ENCODE results near the gene THEMIS2.
"Not testable (repeated sequence)": the region's sequence is repeated elsewhere in the genome, so short reads cannot be mapped to it uniquely, and the experiment has no call there.

Gene THEMIS2

DNA sequence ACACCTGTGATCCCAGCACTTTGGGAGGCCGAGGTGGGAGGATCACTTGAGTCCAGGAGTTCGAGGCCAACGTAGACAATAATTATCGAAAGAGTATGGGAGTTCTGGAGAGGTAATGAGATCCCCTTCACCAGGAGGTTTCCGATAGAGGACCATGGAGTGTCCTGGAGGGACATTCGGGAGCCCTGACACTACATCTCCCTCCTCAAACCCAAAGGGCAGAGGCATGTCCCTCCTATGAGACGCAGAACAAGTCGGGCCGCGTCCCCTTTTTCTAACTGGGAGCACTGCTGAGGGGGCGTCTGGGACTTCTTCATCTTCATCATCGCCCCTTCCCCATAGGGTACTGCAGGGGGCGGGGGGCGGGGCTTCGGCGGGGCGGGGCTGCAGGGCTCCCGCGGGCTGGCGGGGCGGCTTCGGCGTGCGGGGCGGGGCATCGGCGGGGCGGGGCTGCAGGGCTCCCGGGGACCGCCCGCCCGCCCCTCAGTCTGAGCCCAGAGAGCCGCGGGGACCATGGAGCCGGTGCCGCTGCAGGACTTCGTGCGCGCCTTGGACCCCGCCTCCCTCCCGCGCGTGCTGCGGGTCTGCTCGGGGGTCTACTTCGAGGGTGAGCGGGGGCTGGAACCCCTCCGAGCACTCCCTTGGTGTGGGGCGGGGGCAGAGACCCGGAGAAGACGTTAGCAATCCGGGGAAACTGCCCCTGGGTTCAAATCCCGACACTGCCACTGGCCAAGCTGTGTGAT, at the start of gene THEMIS2:
TSS of gene THEMIS2 (plus strand) at position 486 of the 743 bp plus-strand sequence. CDS start at position 514, 28 bp downstream.
- DNase-seq (ENCODE audit: low read depth), result peak; percentile 80

DNA sequence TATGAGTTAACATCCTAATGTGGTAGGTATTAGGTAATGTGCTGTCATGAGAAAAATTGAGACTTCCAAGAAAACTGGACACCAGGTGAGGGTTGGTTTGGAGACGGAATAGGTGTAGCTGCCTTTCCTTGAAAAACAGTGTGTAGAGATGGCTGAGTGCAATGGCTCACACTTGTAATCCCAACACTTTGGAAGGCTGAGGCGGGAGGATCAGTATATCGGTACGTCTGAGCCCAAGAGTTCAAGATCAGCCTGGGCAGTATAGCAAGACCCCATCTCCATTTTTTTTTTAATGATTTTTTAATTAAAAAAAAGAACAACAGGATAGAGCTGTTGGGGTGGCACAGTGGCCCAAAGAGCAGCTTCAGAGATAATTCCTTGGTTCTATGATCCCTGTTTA, 48.6 kb upstream of the THEMIS2 start:
- no peak for DNase-seq (ENCODE audit: low read depth)

DNA sequence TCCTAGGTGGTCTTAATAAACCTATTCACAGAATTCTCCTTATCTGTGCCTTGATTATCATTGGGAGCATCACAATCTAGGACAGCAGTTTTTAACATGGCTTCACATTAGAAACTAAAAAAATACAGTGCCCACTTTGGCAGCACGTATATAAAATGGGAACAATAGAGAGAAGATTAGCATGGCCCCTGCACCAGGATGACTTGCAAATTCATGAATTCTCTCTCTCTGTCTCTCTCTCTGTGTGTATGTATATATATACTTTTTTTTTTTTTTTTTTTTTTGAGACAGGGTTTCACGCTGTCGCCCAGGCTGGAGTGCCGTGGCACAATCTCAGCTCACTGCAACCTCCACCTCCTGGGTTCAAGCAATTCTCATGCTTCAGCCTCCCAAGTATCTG, 47.9 kb upstream of the THEMIS2 start:
- no peak for DNase-seq (ENCODE audit: low read depth)

DNA sequence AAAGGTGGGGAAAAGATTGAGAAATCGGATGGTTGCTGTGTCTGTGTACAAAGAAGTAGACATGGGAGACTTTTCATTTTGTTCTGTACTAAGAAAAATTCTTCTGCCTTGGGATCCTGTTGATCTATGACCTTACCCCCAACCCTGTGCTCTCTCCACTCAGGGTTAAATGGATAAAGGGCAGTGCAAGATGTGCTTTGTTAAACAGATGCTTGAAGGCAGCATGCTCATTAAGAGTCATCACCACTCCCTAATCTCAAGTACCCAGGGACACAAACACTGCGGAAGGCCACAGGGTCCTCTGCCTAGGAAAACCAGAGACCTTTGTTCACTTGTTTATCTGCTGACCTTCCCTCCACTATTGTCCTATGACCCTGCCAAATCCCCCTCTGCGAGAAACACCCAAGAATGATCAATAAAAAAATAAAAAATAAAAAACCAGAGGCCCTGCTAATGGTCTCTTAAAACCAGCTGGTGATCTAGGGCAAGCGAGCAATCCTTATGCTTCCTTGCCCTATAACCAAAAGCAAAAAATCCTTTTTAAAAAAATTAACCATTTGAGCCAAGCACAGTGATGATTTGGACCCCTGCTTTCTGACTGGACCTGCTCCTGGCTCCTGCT, 42.9 kb upstream of the THEMIS2 start:
- DNase-seq (ENCODE audit: low read depth), result not testable (repeated sequence)

DNA sequence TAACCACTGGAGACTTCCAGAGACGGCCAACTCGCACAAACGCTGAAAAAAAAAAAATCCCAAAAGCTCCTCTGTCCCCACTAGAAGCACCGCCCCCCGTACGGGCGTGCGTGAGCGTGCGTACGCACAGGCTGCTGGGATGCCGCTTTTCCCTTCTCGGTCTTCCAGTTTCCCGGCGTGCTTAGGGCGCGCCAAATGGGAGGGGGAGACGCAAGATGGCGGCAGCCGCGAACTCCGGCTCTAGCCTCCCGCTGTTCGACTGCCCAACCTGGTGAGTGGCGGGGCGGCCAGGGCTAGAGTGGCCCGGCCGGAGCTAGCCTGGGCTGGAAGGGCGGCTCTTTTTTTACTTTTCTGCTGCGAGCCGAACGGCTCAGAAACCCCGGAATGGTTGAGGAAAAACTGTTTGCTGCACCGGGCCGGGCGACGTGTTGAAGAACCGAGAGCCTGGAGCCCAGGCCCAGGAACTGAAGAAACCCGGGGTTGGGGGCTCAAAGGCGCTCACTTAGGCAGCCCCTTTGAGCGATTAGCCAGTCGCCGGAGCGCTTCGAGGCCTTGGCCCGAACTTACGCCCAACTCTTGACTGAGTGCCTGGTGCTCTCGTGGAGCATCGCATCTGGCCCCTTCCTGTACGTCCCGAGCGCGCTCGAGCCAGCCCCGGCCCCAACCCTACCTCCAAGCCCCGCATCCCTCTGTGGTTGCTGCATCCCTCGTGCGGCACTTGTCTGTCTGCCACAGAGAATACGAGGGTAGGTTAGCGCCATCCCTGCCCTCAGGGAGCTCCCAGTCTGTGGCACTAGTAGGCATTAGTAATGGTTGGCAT, 41.5 kb upstream of the THEMIS2 start, which contains the start of gene PPP1R8:
TSS of gene PPP1R8 (plus strand) at position 162 of the 820 bp plus-strand sequence. CDS start at position 216, 54 bp downstream.
- DNase-seq (ENCODE audit: low read depth), result peak; percentile 91

DNA sequence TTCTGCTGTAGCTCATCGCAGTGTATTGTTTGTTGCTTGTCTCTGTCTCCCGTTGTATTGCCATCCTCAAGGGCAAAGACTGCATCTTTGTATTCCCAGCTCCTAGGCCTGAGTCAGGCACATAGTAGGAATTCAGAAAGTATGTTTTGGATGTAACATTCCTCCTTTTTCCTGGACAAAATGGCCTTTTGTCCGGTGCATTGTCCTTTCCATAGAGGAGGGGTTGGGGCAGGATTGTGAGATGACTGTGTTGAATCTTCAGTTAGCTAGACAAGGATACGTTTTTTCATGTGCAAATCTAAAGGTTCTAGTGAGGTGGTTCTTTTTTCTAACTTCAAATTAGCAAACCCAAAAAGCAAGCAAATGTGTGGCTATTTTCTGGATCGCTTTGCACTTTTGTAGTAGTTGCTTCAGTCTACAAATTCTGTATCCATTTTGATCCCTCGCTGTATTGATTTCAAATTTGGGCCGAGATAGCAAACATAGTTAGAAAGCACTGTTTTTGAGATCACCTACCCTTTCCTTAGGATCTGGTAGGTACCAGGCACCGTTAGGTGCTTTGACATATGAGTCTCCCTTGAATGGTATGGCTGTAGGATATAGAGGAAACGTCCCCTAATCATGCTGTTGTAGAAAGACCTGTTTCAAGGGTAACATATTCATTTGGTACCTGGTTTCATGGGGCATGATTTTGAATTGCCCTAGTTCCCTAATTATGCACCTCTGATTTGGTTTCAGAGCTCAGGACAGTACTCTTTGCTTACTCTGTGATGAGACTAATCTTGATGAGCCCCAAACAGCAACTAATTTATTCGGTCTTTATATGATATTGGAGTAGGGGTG, 40.6 kb upstream of the THEMIS2 start:
- no peak for DNase-seq (ENCODE audit: low read depth)

DNA sequence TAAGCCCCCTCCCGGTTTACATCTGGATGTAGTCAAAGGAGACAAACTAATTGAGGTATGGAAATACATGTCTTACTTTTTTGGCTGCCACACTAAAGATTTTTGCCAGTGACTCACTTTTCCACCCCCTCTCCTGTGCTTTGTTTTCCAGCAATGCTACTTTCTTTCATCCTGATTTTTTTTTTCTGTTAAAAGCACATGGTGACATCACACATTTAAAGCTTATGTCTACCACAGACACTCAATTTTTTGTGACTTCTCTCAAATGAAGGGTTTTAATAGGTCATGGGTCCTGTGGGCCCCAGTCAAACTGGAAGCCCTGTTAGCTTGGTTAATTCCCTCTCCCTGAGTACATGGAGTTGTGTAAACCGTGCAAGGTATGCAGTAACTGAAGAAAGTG, 39.6 kb upstream of the THEMIS2 start:
- DNase-seq (ENCODE audit: low read depth), result no peak

DNA sequence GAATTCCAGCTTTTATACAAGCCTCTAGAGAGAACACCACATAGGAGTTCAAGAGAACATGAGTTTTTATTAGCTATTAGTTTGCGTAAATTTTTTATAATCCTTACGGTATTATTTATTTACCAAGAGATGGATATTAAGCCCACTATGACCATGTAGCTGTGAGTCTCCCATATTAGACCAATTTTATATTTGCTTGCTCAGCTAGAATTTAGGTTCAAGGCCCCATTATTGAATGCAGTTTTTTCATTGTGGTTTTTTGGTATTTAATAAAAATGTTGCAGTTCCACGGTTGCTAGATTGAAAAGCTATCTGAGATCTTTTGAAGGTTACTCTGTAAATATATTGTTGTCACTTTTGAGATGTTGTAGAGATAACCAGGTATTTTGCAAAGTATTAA, 38.9 kb upstream of the THEMIS2 start:
- DNase-seq (ENCODE audit: low read depth), result no peak

DNA sequence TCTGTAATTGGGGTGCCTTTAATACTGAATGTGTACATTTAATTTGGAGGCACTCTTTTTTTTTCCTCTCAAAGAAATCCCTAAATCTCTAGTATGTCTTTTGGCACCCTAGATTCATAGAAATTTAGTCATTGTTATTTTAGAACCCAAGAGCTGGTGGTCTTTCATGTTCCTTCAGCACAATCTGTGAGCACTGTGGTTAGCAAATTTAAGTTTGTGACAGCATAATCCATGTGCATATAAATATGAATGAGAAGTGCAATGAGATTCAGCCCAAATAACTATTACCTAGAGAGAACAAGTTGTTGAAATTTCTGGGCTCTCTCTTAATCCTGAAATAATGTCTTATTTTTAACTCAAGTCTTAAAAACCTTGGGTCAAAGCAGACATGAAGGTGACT, 37.3 kb upstream of the THEMIS2 start:
- DNase-seq (ENCODE audit: low read depth), result no peak

DNA sequence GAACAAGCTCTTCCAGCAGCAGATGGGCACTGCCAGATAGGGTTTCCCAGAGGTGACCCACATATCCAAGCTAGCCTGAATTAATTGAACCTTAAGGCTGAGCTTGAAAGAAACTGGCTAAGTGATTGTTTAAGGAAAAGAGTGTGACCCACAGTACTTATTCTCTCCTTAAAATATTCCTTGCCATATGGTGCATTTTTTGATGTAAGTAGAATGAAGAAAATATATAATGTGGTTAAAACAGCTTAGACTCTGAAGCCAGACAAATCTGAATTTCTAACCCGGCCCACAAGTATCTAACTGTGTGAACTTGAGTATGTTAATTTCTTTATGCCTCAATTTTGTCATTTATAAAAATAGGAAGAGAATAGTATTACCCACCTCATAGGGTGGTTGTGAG, 36.8 kb upstream of the THEMIS2 start:
- DNase-seq (ENCODE audit: low read depth), result no peak

DNA sequence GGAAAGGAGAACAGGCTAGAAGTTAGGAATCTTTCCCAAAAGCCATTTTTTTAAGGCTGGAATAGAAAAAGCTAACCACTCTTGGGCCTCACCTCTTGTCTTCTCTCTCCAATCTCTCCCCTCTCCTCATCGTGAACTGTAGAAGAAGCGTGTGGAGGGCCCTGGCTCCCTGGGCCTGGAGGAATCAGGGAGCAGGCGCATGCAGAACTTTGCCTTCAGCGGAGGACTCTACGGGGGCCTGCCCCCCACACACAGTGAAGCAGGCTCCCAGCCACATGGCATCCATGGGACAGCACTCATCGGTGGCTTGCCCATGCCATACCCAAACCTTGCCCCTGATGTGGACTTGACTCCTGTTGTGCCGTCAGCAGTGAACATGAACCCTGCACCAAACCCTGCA, 22.4 kb upstream of the THEMIS2 start:
- no peak for DNase-seq (ENCODE audit: low read depth)

DNA sequence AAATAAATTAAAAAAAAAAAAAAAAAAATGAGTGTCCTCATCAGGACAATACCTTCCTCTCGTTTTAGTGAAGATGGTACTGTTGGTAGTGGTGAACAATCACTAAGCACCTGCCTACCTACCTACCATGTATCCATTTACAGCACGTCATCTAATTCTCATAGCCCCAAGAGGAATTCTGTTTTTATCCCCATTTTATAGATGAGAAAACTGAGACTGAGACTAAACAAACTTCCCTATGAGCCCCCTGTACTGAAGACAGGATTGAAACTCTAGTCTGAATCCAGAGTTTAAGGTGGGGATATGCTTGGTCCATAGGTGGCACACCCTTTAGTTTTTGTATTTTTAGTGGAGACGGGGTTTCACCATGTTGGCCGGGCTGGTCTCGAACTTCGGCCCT, 17.3 kb upstream of the THEMIS2 start:
- no peak for DNase-seq (ENCODE audit: low read depth)

DNA sequence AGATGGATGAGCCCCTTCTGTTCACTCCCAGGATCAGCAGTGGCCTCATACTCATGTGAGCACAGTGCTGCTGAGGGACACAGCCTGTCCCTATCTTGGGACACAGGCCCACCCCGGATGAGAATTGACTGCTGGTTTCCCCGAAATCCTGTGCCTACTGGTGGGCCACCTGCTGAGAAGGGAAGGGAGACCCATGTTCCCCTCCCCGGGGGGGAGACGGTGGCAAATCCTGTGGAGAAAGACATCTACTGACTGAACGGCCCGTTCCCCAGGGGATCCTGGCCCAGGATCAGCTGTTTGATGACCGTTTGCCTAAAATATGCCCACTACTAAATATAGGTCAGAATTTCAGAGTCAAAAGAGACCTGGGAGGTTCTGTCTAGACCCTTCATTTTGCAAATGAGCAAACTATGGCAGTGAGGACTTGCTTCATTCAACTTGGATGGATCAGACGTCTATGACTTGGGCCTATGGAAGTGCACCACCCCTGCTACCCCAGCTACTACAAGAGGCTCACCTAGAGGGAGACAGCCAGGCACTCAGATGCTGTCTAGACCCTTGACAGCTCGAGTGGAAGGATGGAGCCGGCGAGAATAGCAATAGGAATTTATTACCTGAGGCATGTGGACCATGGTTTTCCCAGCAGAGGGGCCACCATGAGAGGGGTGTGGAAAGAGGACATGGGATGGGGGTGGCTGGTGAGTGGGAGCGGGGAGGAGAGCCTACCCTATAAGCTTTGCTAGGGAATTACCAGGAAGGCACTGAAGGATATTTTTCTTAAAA, 15.6 kb upstream of the THEMIS2 start:
- no peak for DNase-seq (ENCODE audit: low read depth)

DNA sequence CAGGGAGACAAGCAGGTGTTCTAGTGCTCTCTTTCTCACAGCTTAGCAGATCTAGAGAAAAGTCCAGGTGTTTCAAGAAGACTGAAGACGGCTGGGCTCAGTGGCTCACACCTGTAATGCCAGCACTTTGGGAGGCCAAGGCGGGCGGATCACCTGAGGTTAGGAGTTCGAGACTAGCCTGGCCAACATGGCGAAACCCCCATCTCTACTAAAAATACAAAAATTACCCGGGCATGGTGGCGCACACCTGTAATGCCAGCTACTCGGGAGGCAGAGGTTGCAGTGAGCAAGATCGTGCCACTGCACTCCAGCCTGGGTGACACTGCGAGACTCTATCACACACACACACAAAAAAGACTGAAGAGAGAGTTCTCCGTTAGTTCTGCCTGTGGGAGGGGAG, 14.8 kb upstream of the THEMIS2 start:
- not testable (repeated sequence) for DNase-seq (ENCODE audit: low read depth)

DNA sequence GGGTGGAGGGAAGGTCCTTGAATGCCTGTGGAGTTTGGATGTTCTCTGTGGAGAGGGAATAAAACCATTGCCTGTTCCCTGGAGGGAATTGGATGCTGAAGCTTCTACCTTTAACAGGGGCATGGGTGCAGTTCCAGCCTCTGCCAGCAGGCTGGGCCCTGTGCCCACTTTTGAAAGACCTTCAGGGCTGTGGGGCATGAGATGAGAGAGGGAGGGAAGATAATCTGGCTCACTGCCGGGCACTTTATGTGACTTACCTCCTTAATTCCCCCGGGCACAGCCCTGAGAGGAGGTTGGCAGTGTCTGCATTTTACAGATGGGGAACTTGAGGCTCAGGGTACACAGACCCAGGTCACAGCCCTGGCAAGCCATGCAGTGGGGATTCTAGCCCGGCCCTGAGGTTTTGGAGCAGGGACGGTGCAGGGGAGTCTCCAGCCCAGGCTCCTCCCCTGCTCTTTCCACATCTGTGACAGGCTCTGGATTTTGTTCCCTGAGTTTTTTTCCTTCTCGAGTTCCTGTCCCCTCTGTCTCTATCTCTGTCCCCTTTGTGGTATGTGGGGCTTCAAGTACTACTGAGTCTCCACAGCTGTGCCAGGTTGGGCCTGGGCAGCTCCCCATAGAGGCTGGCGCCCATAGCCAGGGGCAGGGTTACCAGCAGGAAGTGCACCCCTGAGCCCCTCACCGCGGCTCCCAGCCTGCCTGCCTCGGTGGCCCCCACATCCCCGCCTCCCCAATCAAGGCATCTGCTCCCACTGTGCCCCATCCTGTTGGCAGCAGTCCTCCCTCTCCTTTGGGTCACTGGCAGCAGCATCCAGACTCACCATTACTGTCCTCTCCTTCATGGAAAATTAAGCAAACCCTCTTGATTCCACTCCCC, 14.0 kb upstream of the THEMIS2 start:
- DNase-seq (ENCODE audit: low read depth), result peak; percentile 76

DNA sequence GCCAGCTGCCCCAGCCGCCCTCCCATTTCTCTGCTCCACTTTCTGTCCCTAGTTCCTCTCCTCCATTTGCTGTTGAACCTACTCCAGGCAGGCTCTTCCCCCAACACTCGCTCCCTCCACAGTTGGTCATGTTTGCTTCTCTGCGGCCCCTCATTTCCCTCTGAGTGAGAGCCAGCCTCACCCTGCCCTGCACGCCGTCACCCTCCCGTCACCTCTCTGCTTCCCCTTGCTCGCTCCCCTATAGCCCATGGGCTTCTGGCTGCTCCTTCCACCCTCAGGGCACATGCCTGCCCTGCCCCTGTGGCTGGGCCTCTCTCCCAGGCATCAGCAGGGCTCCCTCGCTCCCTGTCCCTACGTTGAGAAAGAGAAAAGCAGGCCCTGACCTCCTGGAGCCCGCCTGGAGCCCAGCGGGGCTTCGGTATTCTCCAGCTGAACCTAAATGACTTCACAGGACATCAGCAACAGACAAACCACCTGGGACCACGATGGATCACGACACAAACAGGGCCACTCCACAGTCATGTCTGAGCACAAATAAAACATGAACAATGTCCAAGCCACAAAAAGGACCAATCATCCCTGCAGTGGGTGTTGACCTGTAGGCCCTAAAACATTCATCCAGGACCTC, 13.3 kb upstream of the THEMIS2 start:
- no peak for DNase-seq (ENCODE audit: low read depth)

DNA sequence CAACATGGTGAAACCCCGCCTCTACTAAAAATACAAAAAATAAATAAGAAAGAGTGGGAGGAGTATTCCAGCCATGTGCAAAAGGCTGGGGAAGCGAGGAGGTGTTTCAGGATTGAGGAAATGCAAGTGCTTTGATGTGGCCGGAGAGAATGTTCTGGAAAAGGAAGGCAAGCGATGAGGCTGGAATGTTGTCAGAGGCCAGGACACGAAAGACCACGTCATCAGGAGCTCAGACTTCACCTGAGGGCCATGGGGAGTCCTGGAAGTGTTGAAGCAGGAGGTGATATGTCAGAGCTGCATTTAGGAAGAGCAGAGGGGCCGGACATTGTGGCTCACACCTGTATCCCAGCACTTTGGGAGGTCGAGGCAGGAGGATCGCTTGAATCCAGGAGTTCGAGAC, 10.9 kb upstream of the THEMIS2 start:
- DNase-seq (ENCODE audit: low read depth), result no peak

DNA sequence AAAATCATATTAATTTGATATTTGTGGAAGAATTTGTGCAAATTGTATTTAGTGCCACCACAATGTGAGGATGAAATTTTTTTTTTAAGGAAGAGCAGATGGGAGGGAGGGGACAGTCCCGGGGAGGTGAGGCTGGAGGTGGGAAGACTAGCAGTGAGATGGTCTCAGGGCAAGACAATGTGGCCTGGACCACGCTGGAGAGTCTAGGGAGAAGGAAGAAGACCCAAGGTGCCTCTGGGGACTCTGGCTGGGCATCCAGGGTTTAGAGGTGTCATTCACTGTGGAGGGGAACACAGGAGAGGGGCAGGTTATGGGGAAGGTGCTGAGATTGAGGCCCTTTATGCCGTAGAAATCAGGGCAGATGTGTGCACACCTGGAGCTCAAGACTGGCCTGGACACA, 10.3 kb upstream of the THEMIS2 start:
- no peak for DNase-seq (ENCODE audit: low read depth)

DNA sequence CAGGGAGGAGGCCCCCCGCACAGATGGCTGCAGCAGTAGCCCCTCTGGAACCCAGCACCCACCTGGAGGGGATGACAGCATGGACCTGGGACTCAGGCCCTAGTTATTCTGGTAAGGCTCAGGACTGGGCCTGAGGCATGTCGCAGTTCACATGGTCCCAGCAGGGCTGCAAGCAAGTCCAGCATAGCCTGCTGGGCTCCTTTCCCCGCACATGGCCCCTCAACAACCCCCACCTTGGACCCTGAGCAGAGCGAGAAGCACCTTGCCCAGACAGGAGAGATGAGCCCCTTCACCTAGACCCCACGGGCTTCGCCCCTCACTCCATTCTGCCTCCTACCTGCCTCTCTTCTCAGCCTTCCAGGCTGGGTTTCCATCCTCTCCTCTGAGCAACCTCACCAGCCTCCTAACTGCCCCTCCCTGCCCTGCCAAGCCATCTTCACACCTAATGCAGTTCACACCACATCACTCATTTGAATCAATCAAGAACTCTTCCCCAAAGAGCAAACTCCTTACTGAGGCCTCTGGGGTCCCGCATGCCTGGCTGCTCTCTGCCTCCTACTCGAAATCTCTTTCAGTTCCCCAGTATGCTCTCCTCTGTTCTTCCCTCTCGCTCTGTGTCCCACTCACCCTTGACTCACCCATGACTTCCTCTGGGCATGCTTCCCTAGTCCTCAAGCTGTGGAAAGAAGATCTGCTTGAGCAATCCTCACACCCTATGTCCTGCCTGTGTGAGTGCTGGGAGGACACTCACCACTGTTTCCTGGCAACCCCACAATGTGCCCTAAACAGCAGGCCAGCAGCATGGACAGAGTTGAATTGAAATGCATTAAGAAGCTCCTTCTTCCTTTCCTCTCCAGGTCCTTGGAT, 9.4 kb upstream of the THEMIS2 start:
- no peak for DNase-seq (ENCODE audit: low read depth)
